Spleen (tissue), 11 donors: ENCODE measurements around the gene CDR2. TPM values are rescaled to one million over a fixed set of nuclear protein-coding genes. Genes with fewer than 3 reads are reported as not detected.

ENCODE experiments used
- DNase-seq: peaks from one replicate; pipeline ENCODE4 v3.0.0-alpha.2; 2020
- H3K27ac ChIP-seq, 8 donors: fragments of 200-600 bp; sonication (generic) in 7 of 8; 1 replicate in 4 of 8; 2 replicates in 4 of 8; pipeline versions ENCODE4 v1.5.0 to v1.8.0; 2016 to 2021; ENCODE audit warnings: inconsistent platforms in 4 of 8, mild to moderate bottlenecking in 4 of 8, moderate library complexity in 1 of 8
- H3K27me3 ChIP-seq, 7 donors: fragments of 200-600 bp; sonication (generic) in 6 of 7; replicated peaks in 1 of 7; 1 replicate in 4 of 7; 2 replicates in 3 of 7; pipeline versions ENCODE4 v1.5.0 to v1.8.0; 2016 to 2021; ENCODE audit warnings: inconsistent platforms in 3 of 7, mild to moderate bottlenecking in 1 of 7
- H3K36me3 ChIP-seq, 6 donors: fragments of 200-600 bp; sonication (generic) in 5 of 6; 1 replicate in 4 of 6; 2 replicates in 2 of 6; pipeline versions ENCODE4 v1.5.0 to v1.8.0; 2016 to 2021; ENCODE audit warnings: inconsistent platforms in 2 of 6
- H3K4me1 ChIP-seq, 6 donors: fragments of 200-600 bp; sonication (generic) in 5 of 6; 1 replicate in 3 of 6; 2 replicates in 3 of 6; pipeline versions ENCODE4 v1.5.0 to v1.8.0; 2016 to 2021; ENCODE audit warnings: inconsistent platforms in 3 of 6
- H3K4me3 ChIP-seq, 8 donors: fragments of 200-600 bp; sonication (generic) in 7 of 8; 1 replicate in 4 of 8; 2 replicates in 4 of 8; pipeline versions ENCODE4 v1.5.0 to v1.8.0; 2016 to 2021; ENCODE audit warnings: inconsistent platforms in 4 of 8, mild to moderate bottlenecking in 4 of 8, moderate library complexity in 2 of 8
- H3K9me3 ChIP-seq, 8 donors: fragments of 200-600 bp; sonication (generic) in 7 of 8; 1 replicate in 4 of 8; 2 replicates in 4 of 8; pipeline versions ENCODE4 v1.5.0 to v1.8.0; 2016 to 2021; ENCODE audit warnings: inconsistent platforms in 4 of 8
- POLR2A ChIP-seq, 3 donors: fragments of 450-650 bp; IDR thresholded peaks; one replicate each; pipeline ENCODE4 v1.5.1; 2017; ENCODE audit warnings: antibody characterized with exemption in 3 of 3, mild to moderate bottlenecking in 1 of 3
- POLR2AphosphoS5 ChIP-seq, 3 donors: sonication (generic); formaldehyde crosslinking; IDR thresholded peaks; one replicate each; pipeline ENCODE4 v1.5.1; 2017; ENCODE audit warnings: antibody characterized with exemption in 3 of 3
- WGBS, 5 donors: extraction: QIAGEN DNeasy Blood & Tissue Kit in 3 of 5; methylation state at CpG; one replicate each; pipeline versions ENCODE4 v1.1.5 to v1.1.7; 2013 to 2018; 5-methylcytosine and 5-hydroxymethylcytosine counted together
- intact Hi-C: fragments of 100-400 bp; cut with DNase I; formaldehyde crosslinking; loops from one replicate; pipeline ENCODE4 v1.15.0; 2023; ENCODE audit warnings: low total_unique reads
- polyA plus RNA-seq, 3 donors: library from polyadenylated mRNA; stranded (reverse); fragments of 200-250 nt; gene quantifications; one replicate each; pipeline ENCODE4 v1.2.1, GENCODE V29; 2013
- total RNA-seq, 7 donors: library from RNA; depleted of rRNA in 3 of 7; stranded (reverse); fragments of >200 nt in 3 of 7; fragmentation: NEBNext Ultra II Directional in 4 of 7; extraction: Animal tissue kit (Norgen Biotek cat#: 25700) in 4 of 7; gene quantifications; one replicate each; pipeline versions ENCODE4 v1.1.0 to v1.2.1, GENCODE V29; 2016 to 2021
- TF ChIP-seq, protein P1 (sequence below), 11 experiments: fragments of 200-600 bp in 7 of 11; fragments of 450-650 bp in 4 of 11; sonication (generic) in 4 of 11; IDR thresholded peaks in 8 of 11; conservative IDR thresholded peaks in 3 of 11; 1 replicate in 7 of 11; 2 replicates in 4 of 11; pipeline versions ENCODE4 v1.4.0 to v1.8.0; 2016 to 2021; ENCODE audit warnings: antibody characterized with exemption in 11 of 11, inconsistent platforms in 4 of 11, mild to moderate bottlenecking in 1 of 11
- donor health status: healthy with polysubstance abuse.
- donor health status: DM: no; HTN: no; CAD: no; lungs with moderate emphysema.
- donor health status: DM: no; HTN: no; CAD: no.
- donor health status: Bipolar disorder and iron deficiency.
- donor health status: healthy.
- donor health status: DM: no; HTN: no; CAD: no.
- donor health status: DM: yes; HTN: yes; CAD: no.

CDR2 gene
- total and polyA plus RNA-seq, 10 donors, result 7.7 to 33.4 (median 23.6) TPM

DNA sequence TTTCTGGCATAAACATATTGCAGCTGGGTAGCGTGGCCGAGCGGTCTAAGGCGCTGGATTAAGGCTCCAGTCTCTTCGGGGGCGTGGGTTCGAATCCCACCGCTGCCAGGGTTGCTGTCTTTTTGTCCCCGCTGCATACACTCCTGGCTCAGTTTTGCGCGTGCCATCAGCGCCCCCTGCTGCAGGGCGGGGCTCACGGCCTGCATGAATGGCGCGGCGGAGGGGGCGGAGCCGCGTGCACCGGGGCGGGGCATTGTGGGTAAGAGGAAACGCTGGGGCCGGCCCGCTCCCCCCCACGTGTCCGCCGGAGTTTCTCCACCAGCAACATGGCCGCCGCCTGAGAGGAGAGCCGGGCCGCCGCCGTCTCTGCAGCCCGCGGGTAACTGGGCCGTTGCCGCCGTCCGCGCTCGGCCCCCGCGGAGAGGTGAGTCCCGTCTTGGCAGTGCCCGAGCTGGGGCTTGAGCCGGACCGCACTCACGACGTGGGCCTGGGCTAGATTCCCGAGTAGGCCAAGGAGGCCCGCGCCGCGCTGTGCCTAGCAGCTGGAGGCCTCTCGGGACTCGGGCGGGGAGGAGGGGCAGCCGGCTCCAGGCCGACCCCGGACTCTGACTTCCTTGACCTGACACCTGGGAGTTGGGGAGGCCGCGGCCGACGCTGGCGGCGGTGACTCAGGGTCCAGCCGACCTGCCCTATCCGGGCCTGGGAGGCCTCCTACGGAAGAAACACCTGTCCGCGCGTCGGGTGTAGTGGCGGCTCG is 77.1 kb downstream of the CDR2 start, which contains the start of gene POLR3E:
Gene POLR3E (plus strand): TSS at position 296 of the 757 bp plus-strand sequence. CDS start 5,560 bp downstream, outside the sequence.
- Histone ChIP-seq H3K4me3 (peak within 1 kb of the TSS; percentile 68 to 98 (median 93)), H3K9me3 (no peaks in the 10 kb centered on the region), H3K27me3 (no peaks in the 10 kb centered on the region), H3K36me3 (peaks cover 0 to 13% (median 4%) of the 10 kb centered on the region in 6 donors), H3K27ac (peak within 1 kb of the TSS; percentile 78 to 93 (median 90)), H3K4me1 (peaks cover 12 to 54% (median 40%) of the 10 kb centered on the region in 6 donors)
- TF ChIP-seq POLR2AphosphoS5 (IDR thresholded peaks at IDR 0.05), result peak; percentile 79 to 91 (median 87)
- TF ChIP-seq POLR2A (IDR thresholded peaks at IDR 0.05), result peak in 1 of 3 donors; percentile 44
- TF ChIP-seq, protein P1, sequence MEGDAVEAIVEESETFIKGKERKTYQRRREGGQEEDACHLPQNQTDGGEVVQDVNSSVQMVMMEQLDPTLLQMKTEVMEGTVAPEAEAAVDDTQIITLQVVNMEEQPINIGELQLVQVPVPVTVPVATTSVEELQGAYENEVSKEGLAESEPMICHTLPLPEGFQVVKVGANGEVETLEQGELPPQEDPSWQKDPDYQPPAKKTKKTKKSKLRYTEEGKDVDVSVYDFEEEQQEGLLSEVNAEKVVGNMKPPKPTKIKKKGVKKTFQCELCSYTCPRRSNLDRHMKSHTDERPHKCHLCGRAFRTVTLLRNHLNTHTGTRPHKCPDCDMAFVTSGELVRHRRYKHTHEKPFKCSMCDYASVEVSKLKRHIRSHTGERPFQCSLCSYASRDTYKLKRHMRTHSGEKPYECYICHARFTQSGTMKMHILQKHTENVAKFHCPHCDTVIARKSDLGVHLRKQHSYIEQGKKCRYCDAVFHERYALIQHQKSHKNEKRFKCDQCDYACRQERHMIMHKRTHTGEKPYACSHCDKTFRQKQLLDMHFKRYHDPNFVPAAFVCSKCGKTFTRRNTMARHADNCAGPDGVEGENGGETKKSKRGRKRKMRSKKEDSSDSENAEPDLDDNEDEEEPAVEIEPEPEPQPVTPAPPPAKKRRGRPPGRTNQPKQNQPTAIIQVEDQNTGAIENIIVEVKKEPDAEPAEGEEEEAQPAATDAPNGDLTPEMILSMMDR (IDR thresholded peaks at IDR 0.05 in 8 of 11, conservative IDR thresholded peaks at IDR 0.05 in 3 of 11), result peak; percentile 97 to 100 (median 99)
- DNase-seq, result peak; percentile 100
- 0 to 1% (median 0%) methylated on average over 50 to 76 of the region's 76 CpGs for WGBS, 5 donors
- intact Hi-C loops, result loop anchor here (5.0 kb wide), 1 partner anchor 90 kb away; the partner anchor contains the start of gene EEF2K

DNA sequence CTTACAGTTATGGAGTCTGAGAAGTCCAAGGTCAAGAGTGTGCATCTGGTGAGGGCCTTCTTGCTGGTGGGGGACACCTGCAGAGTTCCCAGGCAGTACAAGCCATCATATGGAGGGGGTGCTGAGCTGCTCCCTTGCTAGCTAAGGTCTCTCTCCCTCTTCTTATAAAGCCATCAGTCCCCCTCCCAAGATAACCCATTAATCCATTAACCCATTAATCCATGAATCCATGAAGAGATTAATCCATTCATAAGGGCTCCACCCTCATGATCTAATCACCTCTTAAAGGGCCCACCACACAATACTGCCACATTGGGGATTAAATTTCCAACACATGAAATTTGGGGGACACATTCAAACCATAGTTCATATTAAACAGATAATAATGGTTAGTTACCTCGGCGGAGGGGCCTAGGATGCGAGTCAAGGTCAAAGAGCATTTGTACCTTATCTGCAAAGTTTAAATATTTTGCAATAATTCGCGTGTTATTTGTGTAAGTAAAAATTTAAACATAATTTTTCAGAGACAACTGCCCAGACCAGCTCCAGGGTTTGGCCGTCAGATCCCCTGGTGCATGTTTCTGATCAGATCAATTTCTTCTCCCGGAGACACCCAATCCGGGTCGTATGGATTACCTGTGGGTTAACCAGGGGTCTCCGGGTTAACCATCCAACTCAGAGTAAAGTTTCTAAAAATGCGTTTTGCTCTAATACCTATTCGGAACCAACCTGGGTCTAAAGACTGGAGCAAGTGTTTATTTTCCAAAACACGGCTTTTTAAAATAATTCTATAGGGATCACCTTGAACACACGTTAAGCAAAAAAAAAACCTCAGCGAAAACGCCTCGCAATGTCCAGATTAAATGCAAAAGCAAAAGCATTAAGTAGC is 78.0 kb downstream of the CDR2 start:
- Histone ChIP-seq H3K4me1 (peaks cover 12 to 53% (median 40%) of the 10 kb centered on the region in 6 donors), H3K4me3 (peak overlapping the region; percentile 50 to 98 (median 93)), H3K9me3 (no peaks in the 10 kb centered on the region), H3K27ac (peak overlapping the region in 6 of 8 donors; percentile 89 to 93 (median 92)), H3K36me3 (peaks cover 0 to 4% (median 0%) of the 10 kb centered on the region in 6 donors), H3K27me3 (no peaks in the 10 kb centered on the region)
- TF ChIP-seq POLR2AphosphoS5 (IDR thresholded peaks at IDR 0.05) (no peak), POLR2A (IDR thresholded peaks at IDR 0.05) (no peak)
- TF ChIP-seq, protein P1 (IDR thresholded peaks at IDR 0.05 in 8 of 11, conservative IDR thresholded peaks at IDR 0.05 in 3 of 11), result no peak
- intact Hi-C loops, result loop anchor here (5.0 kb wide), 1 partner anchor 89 kb away; the partner anchor contains the start of gene EEF2K
- peak; percentile 45 for DNase-seq
- WGBS, 5 donors, result 4 to 6% (median 4%) methylated on average over 17 of the region's 17 CpGs

Other genes starting within 250 kb of the CDR2 start
- gene SDR42E2, start 212.1 kb downstream of the CDR2 start, total RNA-seq, result under 1 TPM in 2 of 7 donors, not detected in 5; 0.16 to 0.24 TPM
- gene SDR42E2, start 212.1 kb downstream of the CDR2 start, polyA plus RNA-seq, result under 1 TPM; 0.09 to 0.14 (median 0.10) TPM
- gene EEF2K, start 168.3 kb downstream of the CDR2 start, total RNA-seq, result 10 to 100 TPM; 19.5 to 37.7 (median 27.5) TPM
- 1 to 10 TPM; 2.4 to 5.8 (median 2.6) TPM for gene EEF2K, start 168.3 kb downstream of the CDR2 start, polyA plus RNA-seq
- gene POLR3E, start 77.2 kb downstream of the CDR2 start, total RNA-seq, result 10 to 100 TPM; 40.4 to 58.0 (median 52.2) TPM
- 10 to 100 TPM; 17.3 to 19.3 (median 18.8) TPM for gene POLR3E, start 77.2 kb downstream of the CDR2 start, polyA plus RNA-seq
- 100 to 1,000 TPM; 222 to 625 (median 479) TPM for gene NPIPB5, start 136.3 kb upstream of the CDR2 start, total RNA-seq
- gene NPIPB5, start 136.3 kb upstream of the CDR2 start, polyA plus RNA-seq, result 100 to 1,000 TPM in 1 of 3 donors, 10 to 100 TPM in 2; 58.7 to 118 (median 79.5) TPM